Measurements from ENCODE around the gene SMIM5. TPM values are rescaled to one million over a fixed set of nuclear protein-coding genes. Genes with fewer than 3 reads are reported as not detected.
A peak's percentile ranks its signal among the peaks of the same experiment; 100 is the strongest.

SMIM5 gene
- total and polyA plus RNA-seq, 2 of the 13 experiments (the other 11 are each of a cell fraction or from before 2014, with no cell fraction given), result not detected

DNA sequence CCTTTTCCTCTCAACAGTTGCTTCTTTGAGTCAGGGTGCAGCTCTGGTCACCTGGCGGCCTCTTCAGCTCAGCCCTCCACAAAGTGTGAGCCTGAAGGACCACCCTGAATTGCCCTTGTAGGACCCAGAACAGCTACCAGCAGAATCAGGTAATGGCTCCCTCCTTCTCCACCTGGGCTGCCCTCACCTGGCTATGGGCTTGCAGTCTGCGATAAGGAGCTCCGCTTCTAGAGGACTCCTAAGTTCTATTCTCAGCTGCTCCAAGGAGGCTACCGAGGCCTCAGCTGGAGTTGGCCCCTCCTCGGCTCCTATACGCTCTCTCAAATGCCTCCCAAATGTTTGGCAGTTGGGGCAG is 13.4 kb downstream of the SMIM5 start (continued):
- TF ChIP-seq, protein P1, sequence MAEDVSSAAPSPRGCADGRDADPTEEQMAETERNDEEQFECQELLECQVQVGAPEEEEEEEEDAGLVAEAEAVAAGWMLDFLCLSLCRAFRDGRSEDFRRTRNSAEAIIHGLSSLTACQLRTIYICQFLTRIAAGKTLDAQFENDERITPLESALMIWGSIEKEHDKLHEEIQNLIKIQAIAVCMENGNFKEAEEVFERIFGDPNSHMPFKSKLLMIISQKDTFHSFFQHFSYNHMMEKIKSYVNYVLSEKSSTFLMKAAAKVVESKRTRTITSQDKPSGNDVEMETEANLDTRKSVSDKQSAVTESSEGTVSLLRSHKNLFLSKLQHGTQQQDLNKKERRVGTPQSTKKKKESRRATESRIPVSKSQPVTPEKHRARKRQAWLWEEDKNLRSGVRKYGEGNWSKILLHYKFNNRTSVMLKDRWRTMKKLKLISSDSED (CRISPR knock-in tag; IDR thresholded peaks at IDR 0.05), result no peak
- no peak for TF ChIP-seq TBX3 (IDR thresholded peaks at IDR 0.05; ENCODE audit: borderline replicate concordance)
- TF ChIP-seq ZNF430 (CRISPR knock-in tag; IDR thresholded peaks at IDR 0.05), result no peak
- peak; percentile 2 for TF ChIP-seq ASH2L (IDR thresholded peaks at IDR 0.05; ENCODE audit: insufficient read length, low read depth, low read length)
- no peak for TF ChIP-seq ZSCAN20 (CRISPR knock-in tag; IDR thresholded peaks at IDR 0.05; ENCODE audit: borderline replicate concordance)
- TF ChIP-seq IRF2 (CRISPR knock-in tag; IDR thresholded peaks at IDR 0.05), result no peak
- TF ChIP-seq, protein P2, sequence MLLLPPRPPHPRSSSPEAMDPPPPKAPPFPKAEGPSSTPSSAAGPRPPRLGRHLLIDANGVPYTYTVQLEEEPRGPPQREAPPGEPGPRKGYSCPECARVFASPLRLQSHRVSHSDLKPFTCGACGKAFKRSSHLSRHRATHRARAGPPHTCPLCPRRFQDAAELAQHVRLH (CRISPR knock-in tag; IDR thresholded peaks at IDR 0.05; ENCODE audit: borderline replicate concordance, low read depth), result no peak; the same call in 1 of the 2 replicates
- no peak for TF ChIP-seq SP5 (CRISPR knock-in tag; IDR thresholded peaks at IDR 0.05; ENCODE audit: borderline replicate concordance, low read depth)
- TF ChIP-seq, protein P3, sequence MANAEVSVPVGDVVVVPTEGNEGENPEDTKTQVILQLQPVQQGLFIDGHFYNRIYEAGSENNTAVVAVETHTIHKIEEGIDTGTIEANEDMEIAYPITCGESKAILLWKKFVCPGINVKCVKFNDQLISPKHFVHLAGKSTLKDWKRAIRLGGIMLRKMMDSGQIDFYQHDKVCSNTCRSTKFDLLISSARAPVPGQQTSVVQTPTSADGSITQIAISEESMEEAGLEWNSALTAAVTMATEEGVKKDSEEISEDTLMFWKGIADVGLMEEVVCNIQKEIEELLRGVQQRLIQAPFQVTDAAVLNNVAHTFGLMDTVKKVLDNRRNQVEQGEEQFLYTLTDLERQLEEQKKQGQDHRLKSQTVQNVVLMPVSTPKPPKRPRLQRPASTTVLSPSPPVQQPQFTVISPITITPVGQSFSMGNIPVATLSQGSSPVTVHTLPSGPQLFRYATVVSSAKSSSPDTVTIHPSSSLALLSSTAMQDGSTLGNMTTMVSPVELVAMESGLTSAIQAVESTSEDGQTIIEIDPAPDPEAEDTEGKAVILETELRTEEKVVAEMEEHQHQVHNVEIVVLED (CRISPR knock-in tag; IDR thresholded peaks at IDR 0.05; ENCODE audit: borderline replicate concordance), result no peak
- no peak; the same call in 1 of the 2 replicates for TF ChIP-seq ZNF296 (CRISPR knock-in tag; conservative IDR thresholded peaks at IDR 0.05)
- no peak for TF ChIP-seq MIER3 (CRISPR knock-in tag; IDR thresholded peaks at IDR 0.05; ENCODE audit: borderline replicate concordance)
- TF ChIP-seq HNRNPL (IDR thresholded peaks at IDR 0.05; ENCODE audit: low read depth, low read length), result no peak
- TF ChIP-seq ZNF441 (CRISPR knock-in tag; IDR thresholded peaks at IDR 0.05; ENCODE audit: borderline replicate concordance), result 0 out of 2 replicates have a peak, but pooled peaks have one; percentile 38
- TF ChIP-seq TCF7 (IDR thresholded peaks at IDR 0.05; ENCODE audit: low read depth), result no peak
- TF ChIP-seq SRY (CRISPR knock-in tag; IDR thresholded peaks at IDR 0.05), result no peak
- no peak for TF ChIP-seq FOSL2 (CRISPR knock-in tag; IDR thresholded peaks at IDR 0.05)
- TF ChIP-seq ZMYM3 (CRISPR knock-in tag; IDR thresholded peaks at IDR 0.05), result no peak
- TF ChIP-seq REL (CRISPR knock-in tag; conservative IDR thresholded peaks at IDR 0.05), result no peak
- no peak for TF ChIP-seq HNF4G (IDR thresholded peaks at IDR 0.05; ENCODE audit: borderline replicate concordance, low read depth, low read length)
- TF ChIP-seq HNF4G (CRISPR knock-in tag; IDR thresholded peaks at IDR 0.05; ENCODE audit: borderline replicate concordance, low read depth), result no peak
- no peak for TF ChIP-seq SIN3B (IDR thresholded peaks at IDR 0.05; ENCODE audit: low read length)
- no peak for TF ChIP-seq PHB2 (IDR thresholded peaks at IDR 0.05; ENCODE audit: partially characterized antibody)
- TF ChIP-seq, protein P4, sequence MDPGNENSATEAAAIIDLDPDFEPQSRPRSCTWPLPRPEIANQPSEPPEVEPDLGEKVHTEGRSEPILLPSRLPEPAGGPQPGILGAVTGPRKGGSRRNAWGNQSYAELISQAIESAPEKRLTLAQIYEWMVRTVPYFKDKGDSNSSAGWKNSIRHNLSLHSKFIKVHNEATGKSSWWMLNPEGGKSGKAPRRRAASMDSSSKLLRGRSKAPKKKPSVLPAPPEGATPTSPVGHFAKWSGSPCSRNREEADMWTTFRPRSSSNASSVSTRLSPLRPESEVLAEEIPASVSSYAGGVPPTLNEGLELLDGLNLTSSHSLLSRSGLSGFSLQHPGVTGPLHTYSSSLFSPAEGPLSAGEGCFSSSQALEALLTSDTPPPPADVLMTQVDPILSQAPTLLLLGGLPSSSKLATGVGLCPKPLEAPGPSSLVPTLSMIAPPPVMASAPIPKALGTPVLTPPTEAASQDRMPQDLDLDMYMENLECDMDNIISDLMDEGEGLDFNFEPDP (CRISPR knock-in tag; conservative IDR thresholded peaks at IDR 0.05), result 0 out of 2 replicates have a peak, but pooled peaks have one; percentile 64
- no peak for TF ChIP-seq HNRNPUL1 (IDR thresholded peaks at IDR 0.05; ENCODE audit: low read depth, low read length)
- TF ChIP-seq, protein P5, sequence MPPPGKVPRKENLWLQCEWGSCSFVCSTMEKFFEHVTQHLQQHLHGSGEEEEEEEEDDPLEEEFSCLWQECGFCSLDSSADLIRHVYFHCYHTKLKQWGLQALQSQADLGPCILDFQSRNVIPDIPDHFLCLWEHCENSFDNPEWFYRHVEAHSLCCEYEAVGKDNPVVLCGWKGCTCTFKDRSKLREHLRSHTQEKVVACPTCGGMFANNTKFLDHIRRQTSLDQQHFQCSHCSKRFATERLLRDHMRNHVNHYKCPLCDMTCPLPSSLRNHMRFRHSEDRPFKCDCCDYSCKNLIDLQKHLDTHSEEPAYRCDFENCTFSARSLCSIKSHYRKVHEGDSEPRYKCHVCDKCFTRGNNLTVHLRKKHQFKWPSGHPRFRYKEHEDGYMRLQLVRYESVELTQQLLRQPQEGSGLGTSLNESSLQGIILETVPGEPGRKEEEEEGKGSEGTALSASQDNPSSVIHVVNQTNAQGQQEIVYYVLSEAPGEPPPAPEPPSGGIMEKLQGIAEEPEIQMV (CRISPR knock-in tag; IDR thresholded peaks at IDR 0.05; ENCODE audit: low read depth), result no peak
- TF ChIP-seq TBP (CRISPR knock-in tag; IDR thresholded peaks at IDR 0.05), result no peak
- TF ChIP-seq ZNF331 (CRISPR knock-in tag; IDR thresholded peaks at IDR 0.05), result no peak
- TF ChIP-seq ZNF205 (CRISPR knock-in tag; IDR thresholded peaks at IDR 0.05), result no peak

Data from HepG2 (cell line).